GM19025 (cell line): ENCODE measurements around the gene NEDD4L.
"Not testable (repeated sequence)": the region's sequence is repeated elsewhere in the genome, so short reads cannot be mapped to it uniquely, and the experiment has no call there.

Experiments used
- ATAC-seq: cut with Tn5 transposase; IDR thresholded peaks from one replicate; pipeline ENCODE4 v1.9.1; 2021; ENCODE audit warnings: mild to moderate bottlenecking, low read depth, moderate library complexity; ENCODE audit not compliant: unreplicated experiment

Gene NEDD4L

DNA sequence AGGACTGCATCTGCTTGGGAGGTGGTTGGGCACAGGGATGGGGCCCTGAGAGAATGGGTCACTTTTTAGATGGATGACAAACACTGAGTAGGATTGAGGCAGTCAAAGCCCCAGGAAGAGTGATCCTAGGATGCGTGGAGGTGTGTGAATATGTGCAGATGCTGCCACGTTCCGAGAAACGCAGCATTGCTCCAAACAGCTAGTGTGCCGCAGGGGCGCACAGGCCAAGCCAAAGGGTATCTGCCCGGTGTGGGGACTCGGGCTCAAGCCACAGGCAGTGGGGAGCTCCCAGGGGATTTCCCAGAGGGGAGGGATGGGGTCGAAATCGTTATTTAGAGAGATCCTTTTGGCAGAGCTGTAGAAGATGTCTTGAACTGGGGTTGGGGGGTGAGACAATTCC lies 310.8 kb downstream of the NEDD4L start:
- ATAC-seq: no peak

- ATAC-seq: no peak
These were observed 311.2 kb downstream of the NEDD4L start for GRCh38 chr18:58355243-58355642.

DNA sequence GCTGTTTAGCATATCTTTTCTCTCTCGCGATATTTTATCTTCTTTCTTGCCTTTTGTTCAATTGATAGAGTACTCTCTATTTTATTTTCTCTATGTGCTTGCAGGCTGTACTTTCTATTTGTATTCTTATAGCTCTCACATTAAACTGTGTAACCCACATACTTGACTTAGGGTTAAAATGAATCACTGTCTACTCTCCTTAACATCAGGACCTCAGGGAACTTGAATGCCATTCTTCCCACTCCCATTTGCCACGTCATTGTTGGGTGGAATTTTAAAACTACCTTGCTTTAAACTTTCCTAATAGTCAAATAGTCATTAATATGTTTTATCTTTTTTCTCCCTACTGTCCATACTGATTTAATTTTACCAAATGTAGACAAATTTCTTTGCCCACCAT lies 315.2 kb downstream of the NEDD4L start:
- no peak for ATAC-seq

- ATAC-seq: no peak
These were observed 315.6 kb downstream of the NEDD4L start for GRCh38 chr18:58359620-58360019.

- no peak for ATAC-seq
These were observed 316.3 kb downstream of the NEDD4L start for GRCh38 chr18:58360324-58360723.

- no peak for ATAC-seq
These were observed 317.2 kb downstream of the NEDD4L start for GRCh38 chr18:58361212-58361611.

- ATAC-seq: no peak
These were observed 318.1 kb downstream of the NEDD4L start for GRCh38 chr18:58362027-58362575.

- no peak for ATAC-seq
These were observed 318.8 kb downstream of the NEDD4L start for GRCh38 chr18:58362829-58363271.

DNA sequence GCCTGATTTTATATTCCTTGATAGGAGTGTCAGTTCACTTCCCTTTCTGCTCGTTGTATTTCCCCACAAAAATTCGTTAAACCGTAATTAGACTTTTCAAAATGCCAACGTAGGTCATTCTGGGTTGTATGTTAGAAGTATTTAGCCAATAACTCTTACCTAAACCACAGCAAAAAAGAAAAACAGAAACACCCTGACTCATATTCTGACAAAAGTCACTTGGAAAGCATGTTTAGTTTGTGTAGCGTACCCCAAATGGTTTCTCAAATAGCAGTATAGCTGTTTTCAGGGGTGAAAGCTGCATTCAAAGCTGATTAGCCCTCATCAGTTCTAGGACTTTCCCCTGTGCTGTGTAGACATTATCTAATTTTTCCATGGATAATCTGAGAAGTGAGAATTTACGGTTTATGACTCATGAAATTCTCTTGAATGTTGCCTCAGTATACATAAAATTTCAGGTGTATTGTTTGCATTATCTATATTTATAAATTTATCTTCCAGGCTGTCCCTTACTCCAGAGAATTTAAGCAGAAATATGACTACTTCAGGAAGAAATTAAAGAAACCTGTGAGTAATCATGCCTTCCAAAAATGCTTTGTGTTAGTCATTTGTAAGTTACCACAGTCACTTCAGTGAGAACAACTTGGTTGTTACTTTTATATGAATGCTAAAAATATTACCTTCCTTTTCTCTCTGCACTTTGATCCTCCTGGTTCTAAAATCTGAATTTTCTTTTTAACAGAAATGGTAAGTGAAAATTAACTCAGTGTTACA lies 319.9 kb downstream of the NEDD4L start:
- ATAC-seq: no peak

- no peak for ATAC-seq
These were observed 321.0 kb downstream of the NEDD4L start for GRCh38 chr18:58364876-58365528.

- ATAC-seq: no peak
These were observed 323.6 kb downstream of the NEDD4L start for GRCh38 chr18:58367425-58368140.

DNA sequence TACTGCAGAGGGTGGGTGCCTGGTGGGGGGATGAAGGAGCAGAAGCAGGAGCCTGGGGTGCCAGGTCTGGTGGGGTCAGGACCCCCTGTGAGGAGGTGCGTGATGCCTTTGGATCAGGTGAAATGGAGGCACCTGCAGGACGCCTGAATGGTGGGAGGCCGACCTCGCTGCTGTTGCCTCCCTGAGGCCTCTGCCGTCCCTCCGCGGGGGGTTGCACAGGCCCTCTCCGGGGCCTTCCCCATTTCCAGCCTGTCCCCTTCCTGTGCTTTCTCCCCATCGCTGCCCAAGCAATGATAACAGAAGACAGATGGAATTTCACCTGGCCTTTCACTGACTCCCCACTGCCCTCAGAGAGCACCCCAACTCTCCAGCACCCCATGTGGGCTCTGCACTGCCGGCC lies 325.6 kb downstream of the NEDD4L start:
- no peak for ATAC-seq

DNA sequence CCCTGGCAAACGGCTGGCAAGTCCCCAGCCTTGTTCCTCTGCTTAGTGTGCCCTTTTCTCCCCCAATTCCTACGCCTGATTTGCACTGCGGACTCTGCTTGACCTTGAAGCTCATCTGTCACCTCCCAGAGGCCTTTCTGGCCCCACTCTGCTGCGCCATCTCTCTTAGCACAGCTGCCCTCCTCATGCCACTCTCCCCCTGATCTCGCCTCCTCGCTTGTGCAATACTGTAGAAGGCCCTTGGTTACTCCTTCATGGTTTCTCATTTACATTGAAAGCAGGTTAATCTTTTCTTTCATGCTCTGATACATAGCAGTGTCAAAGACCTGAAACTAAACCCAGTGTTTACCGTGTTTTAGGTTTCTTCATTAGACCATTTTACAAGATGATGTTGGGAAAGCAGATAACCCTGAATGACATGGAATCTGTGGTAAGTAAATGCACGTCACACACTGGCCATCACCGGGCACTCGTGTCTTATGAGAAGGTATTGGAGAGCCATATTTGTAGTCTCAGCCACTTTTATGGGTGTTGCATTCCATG lies 326.1 kb downstream of the NEDD4L start:
- no peak for ATAC-seq

- no peak for ATAC-seq
These were observed 326.6 kb downstream of the NEDD4L start for GRCh38 chr18:58370612-58371011.

DNA sequence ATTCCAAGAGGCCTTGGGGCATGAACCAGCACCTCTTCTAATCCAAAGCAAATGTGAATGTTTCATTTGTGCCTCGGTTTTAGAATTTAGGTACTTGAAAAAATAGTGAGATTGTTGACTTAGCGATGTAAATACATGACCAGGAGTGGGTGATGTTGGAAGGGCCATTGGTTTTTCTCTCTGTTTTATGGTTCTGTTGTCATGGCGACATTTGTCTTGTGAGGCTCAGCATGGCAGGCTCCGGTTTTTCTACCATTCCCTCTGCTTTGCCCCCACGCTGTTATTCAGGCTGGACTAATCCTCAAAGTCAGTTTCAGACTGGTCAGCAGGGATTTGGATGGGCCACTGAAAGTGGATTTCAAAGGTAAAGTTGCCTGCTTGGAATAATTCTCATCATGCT lies 329.5 kb downstream of the NEDD4L start:
- no peak for ATAC-seq

- no peak for ATAC-seq
These were observed 331.0 kb downstream of the NEDD4L start for GRCh38 chr18:58375051-58375450.

DNA sequence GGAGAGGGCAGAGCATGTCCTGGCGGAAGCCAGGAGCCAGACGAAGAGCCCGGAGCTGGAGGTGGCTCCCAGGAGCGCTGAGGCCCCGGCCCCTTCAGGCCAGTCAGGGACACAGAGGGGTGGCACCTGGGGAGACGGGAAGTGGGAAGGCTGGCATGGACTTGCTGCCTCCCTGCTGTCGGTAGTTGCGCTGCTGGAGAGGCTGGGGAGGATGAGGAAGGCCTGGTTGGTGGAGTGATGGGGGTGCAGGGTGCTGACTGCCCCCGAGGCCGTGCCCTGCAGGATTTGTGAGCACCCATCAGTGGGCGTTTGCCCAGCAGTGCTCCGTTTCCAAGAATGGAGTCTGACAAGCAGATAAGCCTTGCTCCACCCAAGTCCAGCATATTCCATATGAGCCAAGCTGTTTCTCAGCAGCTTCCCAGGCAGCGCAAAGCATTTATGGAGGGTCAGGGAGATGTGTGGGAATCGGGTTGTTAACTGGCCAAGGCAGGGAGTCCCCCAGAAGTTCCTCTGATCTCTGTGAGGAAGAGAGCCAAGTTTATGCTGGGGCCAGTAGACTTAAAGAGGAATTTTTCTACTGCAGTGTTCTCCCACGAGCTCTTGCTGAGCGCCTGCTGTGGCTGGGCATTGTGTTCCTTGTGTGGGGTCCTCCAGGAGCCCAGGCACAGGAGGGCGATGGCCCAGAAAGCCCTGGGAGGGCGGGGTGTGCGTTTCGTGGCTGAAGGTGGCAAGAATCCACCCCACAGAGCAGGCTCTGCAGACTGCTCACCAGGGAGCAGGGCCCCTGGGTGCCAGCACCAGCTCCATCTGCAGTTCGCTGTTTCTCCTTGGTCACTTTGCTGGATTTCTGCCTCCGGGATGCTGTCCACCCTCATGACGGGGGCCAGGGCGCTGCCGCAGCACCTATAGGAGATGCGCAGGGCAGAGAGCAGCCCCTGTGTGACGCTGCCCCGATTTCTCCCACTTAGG lies 334.7 kb downstream of the NEDD4L start:
- ATAC-seq: no peak

DNA sequence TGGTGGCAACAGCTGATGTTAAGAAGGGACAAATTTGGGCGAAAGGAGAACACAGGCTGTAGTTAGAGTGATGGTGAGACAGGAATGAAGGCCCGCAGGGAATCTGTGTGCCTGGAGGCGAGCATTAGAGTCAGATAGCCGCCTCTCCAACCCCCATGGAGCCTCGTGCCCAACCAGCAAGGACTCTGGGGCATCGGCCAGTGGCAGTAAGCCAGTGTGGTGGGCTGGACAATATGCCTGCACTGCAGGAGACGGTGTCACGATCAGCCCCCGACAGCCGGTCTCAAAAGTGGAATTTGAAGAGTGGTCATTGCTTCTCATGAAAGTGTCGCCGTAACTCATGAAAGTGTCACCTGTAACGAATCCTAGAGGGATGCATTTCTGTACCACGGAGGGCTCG lies 335.4 kb downstream of the NEDD4L start:
- ATAC-seq: no peak

GRCh38 chr18:58380113-58380512 lies 336.1 kb downstream of the NEDD4L start:
- ATAC-seq: not testable (repeated sequence)
